ENCODE data around the gene BICC1.

DNA sequence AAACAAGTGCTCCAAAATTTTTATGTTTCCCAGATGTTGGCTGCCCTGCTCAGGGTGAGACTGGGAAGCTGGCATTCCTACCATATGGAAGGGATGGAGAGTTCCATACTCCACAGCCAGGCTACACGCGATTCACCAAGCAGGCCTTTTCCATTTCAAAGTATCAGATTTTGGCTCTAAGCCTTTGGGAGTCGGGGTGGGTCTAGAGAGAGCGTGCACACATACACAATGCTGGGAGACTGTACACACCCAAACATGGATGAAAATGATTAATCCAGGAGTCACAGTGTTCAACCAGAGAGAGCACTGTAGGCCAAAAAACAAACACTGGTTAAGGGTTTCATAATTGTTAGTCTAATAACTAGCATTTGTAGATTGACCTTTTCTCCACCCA, 295.0 kb downstream of the BICC1 start:
- TF ChIP-seq, protein P1, sequence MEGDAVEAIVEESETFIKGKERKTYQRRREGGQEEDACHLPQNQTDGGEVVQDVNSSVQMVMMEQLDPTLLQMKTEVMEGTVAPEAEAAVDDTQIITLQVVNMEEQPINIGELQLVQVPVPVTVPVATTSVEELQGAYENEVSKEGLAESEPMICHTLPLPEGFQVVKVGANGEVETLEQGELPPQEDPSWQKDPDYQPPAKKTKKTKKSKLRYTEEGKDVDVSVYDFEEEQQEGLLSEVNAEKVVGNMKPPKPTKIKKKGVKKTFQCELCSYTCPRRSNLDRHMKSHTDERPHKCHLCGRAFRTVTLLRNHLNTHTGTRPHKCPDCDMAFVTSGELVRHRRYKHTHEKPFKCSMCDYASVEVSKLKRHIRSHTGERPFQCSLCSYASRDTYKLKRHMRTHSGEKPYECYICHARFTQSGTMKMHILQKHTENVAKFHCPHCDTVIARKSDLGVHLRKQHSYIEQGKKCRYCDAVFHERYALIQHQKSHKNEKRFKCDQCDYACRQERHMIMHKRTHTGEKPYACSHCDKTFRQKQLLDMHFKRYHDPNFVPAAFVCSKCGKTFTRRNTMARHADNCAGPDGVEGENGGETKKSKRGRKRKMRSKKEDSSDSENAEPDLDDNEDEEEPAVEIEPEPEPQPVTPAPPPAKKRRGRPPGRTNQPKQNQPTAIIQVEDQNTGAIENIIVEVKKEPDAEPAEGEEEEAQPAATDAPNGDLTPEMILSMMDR (conservative IDR thresholded peaks at IDR 0.05; ENCODE audit: low read depth, low read length): no peak
- no peak for TF ChIP-seq EZH2 (IDR thresholded peaks at IDR 0.05; ENCODE audit: low read length, unreplicated experiment)

All from PC-3 (cell line).